Measurements from ENCODE around the gene UCK1. TPM values are rescaled to one million over a fixed set of nuclear protein-coding genes. Genes with fewer than 3 reads are reported as not detected.

The UCK1 gene
- total and polyA plus RNA-seq, 2 of the 13 experiments (the other 11 are each of a cell fraction or from before 2014, with no cell fraction given), result 11.0 to 24.1 TPM

- TF ChIP-seq ZNF18 (CRISPR knock-in tag; IDR thresholded peaks at IDR 0.05; ENCODE audit: insufficient replicate concordance) (no peak), RAD21 (CRISPR knock-in tag; IDR thresholded peaks at IDR 0.05) (no peak), SSRP1 (CRISPR knock-in tag; IDR thresholded peaks at IDR 0.05) (no peak), RBAK (CRISPR knock-in tag; IDR thresholded peaks at IDR 0.05) (no peak), SNAPC2 (CRISPR knock-in tag; IDR thresholded peaks at IDR 0.05) (no peak), HMG20B (CRISPR knock-in tag; conservative IDR thresholded peaks at IDR 0.05) (no peak), CREBL2 (CRISPR knock-in tag; IDR thresholded peaks at IDR 0.05; ENCODE audit: borderline replicate concordance) (no peak), NR1H2 (CRISPR knock-in tag; IDR thresholded peaks at IDR 0.05; ENCODE audit: borderline replicate concordance, low read depth) (no peak), DMAP1 (CRISPR knock-in tag; IDR thresholded peaks at IDR 0.05) (no peak), FOXK2 (IDR thresholded peaks at IDR 0.05) (no peak), FOXJ3 (CRISPR knock-in tag; IDR thresholded peaks at IDR 0.05; ENCODE audit: borderline replicate concordance) (no peak), DZIP1 (CRISPR knock-in tag; IDR thresholded peaks at IDR 0.05) (no peak), ARNT2 (CRISPR knock-in tag; IDR thresholded peaks at IDR 0.05; ENCODE audit: low read depth) (no peak), ZC3H13 (CRISPR knock-in tag; IDR thresholded peaks at IDR 0.05) (no peak)
These were observed at the start of gene UCK1 (continued) for GRCh38 chr9:131530920-131531832.

Data from HepG2 (cell line).